Measurements from ENCODE around the gene SPINT4. TPM values are rescaled to one million over a fixed set of nuclear protein-coding genes. Genes with fewer than 3 reads are reported as not detected.

SPINT4 gene
- total and polyA plus RNA-seq, 2 of the 8 experiments (the other 6 are each of a cell fraction or from before 2014, with no cell fraction given) = not detected

Small RNAs within 50 kb of the gene (microRNA-seq; reads per million reads assigned to microRNA genes)
- gene MIR3617 (ENCODE audit: borderline microRNAs expressed in 2 of 2, borderline number of aligned reads in 2 of 2, borderline replicate concordance in 1 of 2) = 2.3 to 2.8 reads per million in 2 experiments

Small RNAs within 50 kb of the gene (small RNA-seq; reads per million reads assigned to genes)
- 5.5 reads per million, percentile 65 among the genes with 10 or more reads in this experiment for gene MIR3617 (ENCODE audit: insufficient read depth)
- gene SPINT5P (ENCODE audit: insufficient read depth) = not detected

Other genes with a start within 250 kb of the SPINT4 start
- not detected in 2 replicates for gene SPINT3, start 206.7 kb upstream of the SPINT4 start, total RNA-seq (2021; fragmentation: NEBNext Ultra II Directional; extraction: Animal tissue kit (Norgen Biotek cat#: 25700))
- not detected in 2 replicates for gene SPINT3, start 206.7 kb upstream of the SPINT4 start, polyA plus RNA-seq (2011; rRNA removed)
- gene WFDC6, start 182.9 kb upstream of the SPINT4 start, total RNA-seq (2021; fragmentation: NEBNext Ultra II Directional; extraction: Animal tissue kit (Norgen Biotek cat#: 25700)) = not detected in 2 replicates
- gene WFDC6, start 182.9 kb upstream of the SPINT4 start, polyA plus RNA-seq (2011; rRNA removed) = not detected in 2 replicates
- 0.13 TPM in 1 of 2 replicates, not detected in the other for gene EPPIN, start 174.9 kb upstream of the SPINT4 start, total RNA-seq (2021; fragmentation: NEBNext Ultra II Directional; extraction: Animal tissue kit (Norgen Biotek cat#: 25700))
- 0.06 TPM in 1 of 2 replicates, not detected in the other for gene EPPIN, start 174.9 kb upstream of the SPINT4 start, polyA plus RNA-seq (2011; rRNA removed)
- gene WFDC8, start 143.1 kb upstream of the SPINT4 start, total RNA-seq (2021; fragmentation: NEBNext Ultra II Directional; extraction: Animal tissue kit (Norgen Biotek cat#: 25700)) = not detected in 2 replicates
- gene WFDC8, start 143.1 kb upstream of the SPINT4 start, polyA plus RNA-seq (2011; rRNA removed) = not detected in 2 replicates
- not detected in 2 replicates for gene WFDC10A, start 92.6 kb upstream of the SPINT4 start, total RNA-seq (2021; fragmentation: NEBNext Ultra II Directional; extraction: Animal tissue kit (Norgen Biotek cat#: 25700))
- gene WFDC10A, start 92.6 kb upstream of the SPINT4 start, polyA plus RNA-seq (2011; rRNA removed) = not detected in 2 replicates
- gene WFDC9, start 91.1 kb upstream of the SPINT4 start, total RNA-seq (2021; fragmentation: NEBNext Ultra II Directional; extraction: Animal tissue kit (Norgen Biotek cat#: 25700)) = not detected in 2 replicates
- not detected in 2 replicates for gene WFDC9, start 91.1 kb upstream of the SPINT4 start, polyA plus RNA-seq (2011; rRNA removed)
- gene WFDC11, start 52.1 kb upstream of the SPINT4 start, total RNA-seq (2021; fragmentation: NEBNext Ultra II Directional; extraction: Animal tissue kit (Norgen Biotek cat#: 25700)) = not detected in 2 replicates
- not detected in 2 replicates for gene WFDC11, start 52.1 kb upstream of the SPINT4 start, polyA plus RNA-seq (2011; rRNA removed)
- gene WFDC13, start 20.3 kb upstream of the SPINT4 start, total RNA-seq (2021; fragmentation: NEBNext Ultra II Directional; extraction: Animal tissue kit (Norgen Biotek cat#: 25700)) = not detected in 2 replicates
- gene WFDC13, start 20.3 kb upstream of the SPINT4 start, polyA plus RNA-seq (2011; rRNA removed) = not detected in 2 replicates
- 0.54 TPM in 1 of 2 replicates, not detected in the other for gene WFDC10B, start 17.3 kb upstream of the SPINT4 start, total RNA-seq (2021; fragmentation: NEBNext Ultra II Directional; extraction: Animal tissue kit (Norgen Biotek cat#: 25700))
- gene WFDC10B, start 17.3 kb upstream of the SPINT4 start, polyA plus RNA-seq (2011; rRNA removed) = 0.21 and 0.36 TPM in 2 replicates
- gene WFDC3, start 69.5 kb downstream of the SPINT4 start, total RNA-seq (2021; fragmentation: NEBNext Ultra II Directional; extraction: Animal tissue kit (Norgen Biotek cat#: 25700)) = 0.50 TPM in 1 of 2 replicates, not detected in the other
- 0.11 and 0.60 TPM in 2 replicates for gene WFDC3, start 69.5 kb downstream of the SPINT4 start, polyA plus RNA-seq (2011; rRNA removed)
- 38.4 and 41.9 TPM in 2 replicates for gene DNTTIP1, start 69.6 kb downstream of the SPINT4 start, total RNA-seq (2021; fragmentation: NEBNext Ultra II Directional; extraction: Animal tissue kit (Norgen Biotek cat#: 25700))
- gene DNTTIP1, start 69.6 kb downstream of the SPINT4 start, polyA plus RNA-seq (2011; rRNA removed) = 32.6 and 34.9 TPM in 2 replicates
- gene UBE2C, start 90.3 kb downstream of the SPINT4 start, total RNA-seq (2021; fragmentation: NEBNext Ultra II Directional; extraction: Animal tissue kit (Norgen Biotek cat#: 25700)) = 243 and 255 TPM in 2 replicates
- 312 and 326 TPM in 2 replicates for gene UBE2C, start 90.3 kb downstream of the SPINT4 start, polyA plus RNA-seq (2011; rRNA removed)
- 3.6 and 5.7 TPM in 2 replicates for gene TNNC2, start 105.0 kb downstream of the SPINT4 start, total RNA-seq (2021; fragmentation: NEBNext Ultra II Directional; extraction: Animal tissue kit (Norgen Biotek cat#: 25700))
- gene TNNC2, start 105.0 kb downstream of the SPINT4 start, polyA plus RNA-seq (2011; rRNA removed) = 7.6 and 10.4 TPM in 2 replicates
- gene SNX21, start 111.5 kb downstream of the SPINT4 start, total RNA-seq (2021; fragmentation: NEBNext Ultra II Directional; extraction: Animal tissue kit (Norgen Biotek cat#: 25700)) = 16.1 and 16.8 TPM in 2 replicates
- 15.8 and 28.2 TPM in 2 replicates for gene SNX21, start 111.5 kb downstream of the SPINT4 start, polyA plus RNA-seq (2011; rRNA removed)
- gene ACOT8, start 135.0 kb downstream of the SPINT4 start, total RNA-seq (2021; fragmentation: NEBNext Ultra II Directional; extraction: Animal tissue kit (Norgen Biotek cat#: 25700)) = 37.3 and 37.6 TPM in 2 replicates
- gene ACOT8, start 135.0 kb downstream of the SPINT4 start, polyA plus RNA-seq (2011; rRNA removed) = 88.8 and 127 TPM in 2 replicates
- gene ZSWIM3, start 135.3 kb downstream of the SPINT4 start, total RNA-seq (2021; fragmentation: NEBNext Ultra II Directional; extraction: Animal tissue kit (Norgen Biotek cat#: 25700)) = 6.8 and 6.9 TPM in 2 replicates
- 5.4 and 5.5 TPM in 2 replicates for gene ZSWIM3, start 135.3 kb downstream of the SPINT4 start, polyA plus RNA-seq (2011; rRNA removed)
- 15.6 and 16.7 TPM in 2 replicates for gene ZSWIM1, start 158.9 kb downstream of the SPINT4 start, total RNA-seq (2021; fragmentation: NEBNext Ultra II Directional; extraction: Animal tissue kit (Norgen Biotek cat#: 25700))
- gene ZSWIM1, start 158.9 kb downstream of the SPINT4 start, polyA plus RNA-seq (2011; rRNA removed) = 13.2 and 14.1 TPM in 2 replicates
- gene SPATA25, start 165.3 kb downstream of the SPINT4 start, total RNA-seq (2021; fragmentation: NEBNext Ultra II Directional; extraction: Animal tissue kit (Norgen Biotek cat#: 25700)) = 2.5 and 3.0 TPM in 2 replicates
- gene SPATA25, start 165.3 kb downstream of the SPINT4 start, polyA plus RNA-seq (2011; rRNA removed) = 2.0 and 3.2 TPM in 2 replicates
- 5.2 and 6.9 TPM in 2 replicates for gene NEURL2, start 168.9 kb downstream of the SPINT4 start, total RNA-seq (2021; fragmentation: NEBNext Ultra II Directional; extraction: Animal tissue kit (Norgen Biotek cat#: 25700))
- gene NEURL2, start 168.9 kb downstream of the SPINT4 start, polyA plus RNA-seq (2011; rRNA removed) = 6.9 and 10.3 TPM in 2 replicates
- gene CTSA, start 169.0 kb downstream of the SPINT4 start, total RNA-seq (2021; fragmentation: NEBNext Ultra II Directional; extraction: Animal tissue kit (Norgen Biotek cat#: 25700)) = 49.7 and 52.5 TPM in 2 replicates
- gene CTSA, start 169.0 kb downstream of the SPINT4 start, polyA plus RNA-seq (2011; rRNA removed) = 74.0 and 81.4 TPM in 2 replicates
- gene PLTP, start 189.8 kb downstream of the SPINT4 start, total RNA-seq (2021; fragmentation: NEBNext Ultra II Directional; extraction: Animal tissue kit (Norgen Biotek cat#: 25700)) = 120 TPM in 2 replicates
- 194 and 268 TPM in 2 replicates for gene PLTP, start 189.8 kb downstream of the SPINT4 start, polyA plus RNA-seq (2011; rRNA removed)
- 27.2 and 30.3 TPM in 2 replicates for gene PCIF1, start 212.3 kb downstream of the SPINT4 start, total RNA-seq (2021; fragmentation: NEBNext Ultra II Directional; extraction: Animal tissue kit (Norgen Biotek cat#: 25700))
- 30.6 and 54.7 TPM in 2 replicates for gene PCIF1, start 212.3 kb downstream of the SPINT4 start, polyA plus RNA-seq (2011; rRNA removed)
- gene ZNF335, start 249.9 kb downstream of the SPINT4 start, total RNA-seq (2021; fragmentation: NEBNext Ultra II Directional; extraction: Animal tissue kit (Norgen Biotek cat#: 25700)) = 14.6 and 15.9 TPM in 2 replicates
- gene ZNF335, start 249.9 kb downstream of the SPINT4 start, polyA plus RNA-seq (2011; rRNA removed) = 12.4 and 17.1 TPM in 2 replicates

All from H1 (cell line).